ENCODE results near the gene CENPH.
"Not testable (repeated sequence)": the region's sequence is repeated elsewhere in the genome, so short reads cannot be mapped to it uniquely, and the experiment has no call there.

CENPH gene

DNA sequence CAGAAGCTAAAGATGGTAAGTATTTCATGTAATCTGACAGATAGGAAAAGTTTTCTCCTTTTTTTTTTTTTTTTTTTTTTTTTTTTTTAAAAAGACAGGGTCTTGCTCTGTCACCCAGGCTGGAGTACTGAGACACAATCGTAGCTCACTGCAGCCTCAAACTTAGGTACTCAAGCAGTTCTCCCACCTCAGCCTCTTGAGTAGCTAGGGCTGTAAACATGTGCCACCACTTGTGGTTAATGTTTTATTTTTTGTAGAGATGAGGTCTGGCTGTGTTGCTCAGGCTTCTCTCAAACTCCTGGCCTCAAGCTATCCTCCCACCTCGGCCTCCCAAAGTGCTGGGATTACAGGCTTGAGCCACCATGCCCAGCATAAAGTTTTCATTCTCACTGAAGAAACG lies 63.1 kb downstream of the CENPH start:
- no peak for DNase-seq (ENCODE audit: low read depth)

DNA sequence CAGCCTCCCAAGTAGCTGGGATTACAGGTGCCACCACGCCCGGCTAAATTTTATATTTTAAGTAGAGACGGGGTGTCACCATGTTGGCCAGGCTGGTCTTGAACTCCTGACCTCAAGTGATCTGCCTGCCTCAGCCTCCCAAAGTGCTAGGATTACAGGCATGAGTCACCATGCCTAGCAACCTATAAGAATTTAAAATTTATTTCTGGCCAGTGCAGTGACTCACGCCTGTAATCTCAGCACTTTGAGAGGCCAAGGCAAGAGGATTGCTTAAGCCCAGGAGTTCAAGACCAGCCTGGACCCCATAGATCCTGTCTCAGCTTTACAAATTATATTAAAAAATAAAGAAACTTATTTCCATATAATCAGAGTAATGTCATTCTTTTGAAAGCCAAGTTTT lies 66.6 kb downstream of the CENPH start:
- not testable (repeated sequence) for DNase-seq (ENCODE audit: low read depth)

DNA sequence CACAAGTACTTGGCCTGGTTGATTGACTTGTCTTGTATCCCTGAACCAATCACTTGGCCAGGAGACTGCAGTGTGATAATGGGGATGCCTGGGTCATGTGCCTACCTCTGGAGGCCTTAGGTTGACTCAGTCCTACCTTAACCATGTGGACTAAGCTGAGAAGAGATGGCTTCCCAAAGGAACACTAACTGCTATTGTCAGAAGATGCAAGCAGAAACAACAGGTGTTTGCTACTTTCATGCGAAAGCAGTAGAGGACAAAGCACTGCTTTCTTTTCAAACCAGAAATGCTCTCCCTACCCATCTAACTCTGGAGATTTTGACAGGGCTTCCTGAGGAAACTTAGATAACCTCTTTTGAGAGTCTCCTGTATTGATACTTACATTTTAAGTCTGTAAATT lies 68.2 kb downstream of the CENPH start:
- DNase-seq (ENCODE audit: low read depth), result no peak

Data from stromal cell of bone marrow (primary cell).